ENCODE measurements around the gene PPP6R3.

DNA sequence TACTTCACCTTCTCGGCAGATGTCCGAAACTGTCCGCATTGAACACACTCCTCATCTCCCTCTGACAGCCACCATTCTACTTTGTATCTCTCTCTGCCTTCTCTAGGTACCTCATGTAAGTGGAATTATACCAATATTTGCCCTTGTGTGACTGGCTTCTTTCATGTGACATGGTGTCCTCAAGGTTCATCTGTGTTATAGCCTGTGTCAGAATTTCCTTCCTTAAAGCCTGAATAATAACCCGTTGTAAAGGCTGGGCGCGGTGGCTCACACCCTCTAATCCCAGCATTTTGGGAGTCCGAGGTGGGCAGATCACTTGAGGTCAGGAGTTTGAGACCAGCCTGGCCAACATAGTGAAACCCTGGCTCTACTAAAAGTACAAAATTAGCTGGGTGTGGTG lies 40.4 kb upstream of the PPP6R3 start:
- TF ChIP-seq, protein P1, sequence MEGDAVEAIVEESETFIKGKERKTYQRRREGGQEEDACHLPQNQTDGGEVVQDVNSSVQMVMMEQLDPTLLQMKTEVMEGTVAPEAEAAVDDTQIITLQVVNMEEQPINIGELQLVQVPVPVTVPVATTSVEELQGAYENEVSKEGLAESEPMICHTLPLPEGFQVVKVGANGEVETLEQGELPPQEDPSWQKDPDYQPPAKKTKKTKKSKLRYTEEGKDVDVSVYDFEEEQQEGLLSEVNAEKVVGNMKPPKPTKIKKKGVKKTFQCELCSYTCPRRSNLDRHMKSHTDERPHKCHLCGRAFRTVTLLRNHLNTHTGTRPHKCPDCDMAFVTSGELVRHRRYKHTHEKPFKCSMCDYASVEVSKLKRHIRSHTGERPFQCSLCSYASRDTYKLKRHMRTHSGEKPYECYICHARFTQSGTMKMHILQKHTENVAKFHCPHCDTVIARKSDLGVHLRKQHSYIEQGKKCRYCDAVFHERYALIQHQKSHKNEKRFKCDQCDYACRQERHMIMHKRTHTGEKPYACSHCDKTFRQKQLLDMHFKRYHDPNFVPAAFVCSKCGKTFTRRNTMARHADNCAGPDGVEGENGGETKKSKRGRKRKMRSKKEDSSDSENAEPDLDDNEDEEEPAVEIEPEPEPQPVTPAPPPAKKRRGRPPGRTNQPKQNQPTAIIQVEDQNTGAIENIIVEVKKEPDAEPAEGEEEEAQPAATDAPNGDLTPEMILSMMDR (conservative IDR thresholded peaks at IDR 0.05; ENCODE audit: low read depth, low read length) = no peak
- TF ChIP-seq EZH2 (IDR thresholded peaks at IDR 0.05; ENCODE audit: low read length, unreplicated experiment) = no peak
- no peak for TF ChIP-seq EZH2phosphoT487 (IDR thresholded peaks at IDR 0.05; ENCODE audit: borderline replicate concordance, low read length)

Measured in PC-3 (cell line).